ENCODE results near the gene TSC22D1.

TSC22D1 gene

GRCh38 chr13:44573790-44574465, 2.2 kb downstream of the TSC22D1 start:
- Histone ChIP-seq H4K91ac (ENCODE audit: low read depth, low read length) (no peak overlapping the region), H3K14ac (ENCODE audit: low read length) (no peak overlapping the region), H3K9ac (ENCODE audit: low read length) (no peak overlapping the region), H3K23ac (ENCODE audit: low read length) (no peak overlapping the region), H3K4me3 (ENCODE audit: low read depth, low read length) (no peak overlapping the region), H4K8ac (ENCODE audit: low read depth, low read length) (no peak overlapping the region), H3K27me3 (ENCODE audit: insufficient read depth, low read length) (no peaks in the 10 kb centered on the region), H3K36me3 (ENCODE audit: control insufficient read depth in 1 of 2, insufficient read depth in 2 of 2, low read length in 2 of 2) (peaks cover 3 to 4% of the 10 kb centered on the region in 2 experiments), H3K4me1 (ENCODE audit: control insufficient read depth in 1 of 2, insufficient read depth in 2 of 2, low read length in 2 of 2) (peaks cover 14 to 21% of the 10 kb centered on the region in 2 experiments), H2BK120ac (ENCODE audit: insufficient read depth, low read length, poor library complexity) (no peak overlapping the region), H3K27ac (ENCODE audit: low read depth, low read length) (peak overlapping the region; percentile 10), H3K79me2 (ENCODE audit: control insufficient read depth, insufficient read depth, low read length, poor library complexity) (peaks cover 15% of the 10 kb centered on the region), H3K4ac (ENCODE audit: low read depth, low read length) (no peak overlapping the region), H2AFZ (ENCODE audit: insufficient read depth, low read length, poor library complexity) (no peak overlapping the region), H4K12ac (ENCODE audit: low read depth, low read length) (no peak overlapping the region), H3K9me3 (ENCODE audit: insufficient read depth, low read depth, low read length) (no peaks in the 10 kb centered on the region), H2BK5ac (ENCODE audit: low read depth, low read length, poor library complexity) (no peak overlapping the region), H3K18ac (ENCODE audit: low read length) (no peak overlapping the region), H3K79me1 (ENCODE audit: low read length) (peaks cover 19% of the 10 kb centered on the region), H2BK12ac (ENCODE audit: low read length) (no peak overlapping the region), H3K4me2 (ENCODE audit: low read length) (no peak overlapping the region), H2AK5ac (ENCODE audit: low read length) (no peak overlapping the region)
- DNase-seq, result peak; percentile 24 to 66
- no CpG with 5 or more reads among the region's 4 CpGs for WGBS (ENCODE audit: extremely low coverage, insufficient coverage, insufficient read length)

- H3K4me3 ChIP-seq (ENCODE audit: low read depth, low read length), result no peak overlapping the region
- H3K4ac ChIP-seq (ENCODE audit: low read depth, low read length), result no peak overlapping the region
- no peak overlapping the region for H3K9ac ChIP-seq (ENCODE audit: low read length)
- DNase-seq, result no peak
- H3K79me1 ChIP-seq (ENCODE audit: low read length), result peaks cover 19% of the 10 kb centered on the region
- H4K12ac ChIP-seq (ENCODE audit: low read depth, low read length), result no peak overlapping the region
- peaks cover 3 to 4% of the 10 kb centered on the region in 2 experiments for H3K36me3 ChIP-seq (ENCODE audit: control insufficient read depth in 1 of 2, insufficient read depth in 2 of 2, low read length in 2 of 2)
- H2AFZ ChIP-seq (ENCODE audit: insufficient read depth, low read length, poor library complexity), result no peak overlapping the region
- no peak overlapping the region for H4K91ac ChIP-seq (ENCODE audit: low read depth, low read length)
- H2AK5ac ChIP-seq (ENCODE audit: low read length), result no peak overlapping the region
- no peak overlapping the region for H2BK120ac ChIP-seq (ENCODE audit: insufficient read depth, low read length, poor library complexity)
- no peak overlapping the region for H3K27ac ChIP-seq (ENCODE audit: low read depth, low read length)
- H3K18ac ChIP-seq (ENCODE audit: low read length), result no peak overlapping the region
- peaks cover 15% of the 10 kb centered on the region for H3K79me2 ChIP-seq (ENCODE audit: control insufficient read depth, insufficient read depth, low read length, poor library complexity)
- H2BK12ac ChIP-seq (ENCODE audit: low read length), result no peak overlapping the region
- H3K23ac ChIP-seq (ENCODE audit: low read length), result no peak overlapping the region
- no peaks in the 10 kb centered on the region for H3K9me3 ChIP-seq (ENCODE audit: insufficient read depth, low read depth, low read length)
- H2BK5ac ChIP-seq (ENCODE audit: low read depth, low read length, poor library complexity), result no peak overlapping the region
- peaks cover 14 to 21% of the 10 kb centered on the region in 2 experiments for H3K4me1 ChIP-seq (ENCODE audit: control insufficient read depth in 1 of 2, insufficient read depth in 2 of 2, low read length in 2 of 2)
- H3K27me3 ChIP-seq (ENCODE audit: insufficient read depth, low read length), result no peaks in the 10 kb centered on the region
- peak overlapping the region; percentile 45 for H3K4me2 ChIP-seq (ENCODE audit: low read length)
- no peak overlapping the region for H4K8ac ChIP-seq (ENCODE audit: low read depth, low read length)
- WGBS (ENCODE audit: extremely low coverage, insufficient coverage, insufficient read length), result no CpG with 5 or more reads among the region's 7 CpGs
- H3K14ac ChIP-seq (ENCODE audit: low read length), result no peak overlapping the region
Observed at GRCh38 chr13:44573071-44573470, 3.1 kb downstream of the TSC22D1 start.

GRCh38 chr13:44566601-44567000, 9.5 kb downstream of the TSC22D1 start:
- Histone ChIP-seq H3K36me3 (ENCODE audit: control insufficient read depth in 1 of 2, insufficient read depth in 2 of 2, low read length in 2 of 2) (no peaks in the 10 kb centered on the region), H3K4ac (ENCODE audit: low read depth, low read length) (no peak overlapping the region), H3K79me2 (ENCODE audit: control insufficient read depth, insufficient read depth, low read length, poor library complexity) (no peaks in the 10 kb centered on the region), H2AFZ (ENCODE audit: insufficient read depth, low read length, poor library complexity) (no peak overlapping the region), H4K91ac (ENCODE audit: low read depth, low read length) (no peak overlapping the region), H2AK5ac (ENCODE audit: low read length) (no peak overlapping the region), H4K8ac (ENCODE audit: low read depth, low read length) (no peak overlapping the region), H3K9me3 (ENCODE audit: insufficient read depth, low read depth, low read length) (no peaks in the 10 kb centered on the region), H3K9ac (ENCODE audit: low read length) (no peak overlapping the region), H3K4me2 (ENCODE audit: low read length) (no peak overlapping the region), H2BK5ac (ENCODE audit: low read depth, low read length, poor library complexity) (no peak overlapping the region), H4K12ac (ENCODE audit: low read depth, low read length) (no peak overlapping the region), H3K79me1 (ENCODE audit: low read length) (no peaks in the 10 kb centered on the region), H2BK120ac (ENCODE audit: insufficient read depth, low read length, poor library complexity) (no peak overlapping the region), H3K27ac (ENCODE audit: low read depth, low read length) (no peak overlapping the region), H2BK12ac (ENCODE audit: low read length) (no peak overlapping the region), H3K14ac (ENCODE audit: low read length) (no peak overlapping the region), H3K4me1 (ENCODE audit: control insufficient read depth in 1 of 2, insufficient read depth in 2 of 2, low read length in 2 of 2) (no peaks in the 10 kb centered on the region), H3K23ac (ENCODE audit: low read length) (no peak overlapping the region), H3K4me3 (ENCODE audit: low read depth, low read length) (no peak overlapping the region), H3K27me3 (ENCODE audit: insufficient read depth, low read length) (no peaks in the 10 kb centered on the region), H3K18ac (ENCODE audit: low read length) (no peak overlapping the region)
- DNase-seq, result no peak

GRCh38 chr13:44565881-44566280, 10.2 kb downstream of the TSC22D1 start:
- H3K79me1 ChIP-seq (ENCODE audit: low read length), result no peaks in the 10 kb centered on the region
- H3K9me3 ChIP-seq (ENCODE audit: insufficient read depth, low read depth, low read length), result no peaks in the 10 kb centered on the region
- no CpG with 5 or more reads among the region's 3 CpGs for WGBS (ENCODE audit: extremely low coverage, insufficient coverage, insufficient read length)
- no peak overlapping the region for H4K8ac ChIP-seq (ENCODE audit: low read depth, low read length)
- H2AFZ ChIP-seq (ENCODE audit: insufficient read depth, low read length, poor library complexity), result no peak overlapping the region
- H3K4me1 ChIP-seq (ENCODE audit: control insufficient read depth in 1 of 2, insufficient read depth in 2 of 2, low read length in 2 of 2), result no peaks in the 10 kb centered on the region
- DNase-seq, result peak in 1 of 2 donors; percentile 36
- no peaks in the 10 kb centered on the region for H3K27me3 ChIP-seq (ENCODE audit: insufficient read depth, low read length)
- no peak overlapping the region for H3K4me3 ChIP-seq (ENCODE audit: low read depth, low read length)
- no peak overlapping the region for H4K91ac ChIP-seq (ENCODE audit: low read depth, low read length)
- H3K79me2 ChIP-seq (ENCODE audit: control insufficient read depth, insufficient read depth, low read length, poor library complexity), result no peaks in the 10 kb centered on the region
- no peak overlapping the region for H3K14ac ChIP-seq (ENCODE audit: low read length)
- H2BK120ac ChIP-seq (ENCODE audit: insufficient read depth, low read length, poor library complexity), result no peak overlapping the region
- H2BK5ac ChIP-seq (ENCODE audit: low read depth, low read length, poor library complexity), result no peak overlapping the region
- H3K9ac ChIP-seq (ENCODE audit: low read length), result no peak overlapping the region
- H3K4me2 ChIP-seq (ENCODE audit: low read length), result no peak overlapping the region
- H3K27ac ChIP-seq (ENCODE audit: low read depth, low read length), result no peak overlapping the region
- H3K36me3 ChIP-seq (ENCODE audit: control insufficient read depth in 1 of 2, insufficient read depth in 2 of 2, low read length in 2 of 2), result no peaks in the 10 kb centered on the region
- H2AK5ac ChIP-seq (ENCODE audit: low read length), result no peak overlapping the region
- no peak overlapping the region for H4K12ac ChIP-seq (ENCODE audit: low read depth, low read length)
- H2BK12ac ChIP-seq (ENCODE audit: low read length), result no peak overlapping the region
- H3K4ac ChIP-seq (ENCODE audit: low read depth, low read length), result no peak overlapping the region
- no peak overlapping the region for H3K18ac ChIP-seq (ENCODE audit: low read length)
- H3K23ac ChIP-seq (ENCODE audit: low read length), result no peak overlapping the region

Measured in trophoblast cell (in vitro differentiated cells and primary cell).